Activated T-cell treated with anti-CD3 and anti-CD28 coated beads, Interleukin-2, amount 50 U/mL, for 48 hours (primary cell): ENCODE data around the gene GRID1.

Experiments used
- DNase-seq, 2 experiments: peaks; one replicate each; pipeline ENCODE4 v3.0.0-alpha.2; 2020

GRID1 gene

DNA sequence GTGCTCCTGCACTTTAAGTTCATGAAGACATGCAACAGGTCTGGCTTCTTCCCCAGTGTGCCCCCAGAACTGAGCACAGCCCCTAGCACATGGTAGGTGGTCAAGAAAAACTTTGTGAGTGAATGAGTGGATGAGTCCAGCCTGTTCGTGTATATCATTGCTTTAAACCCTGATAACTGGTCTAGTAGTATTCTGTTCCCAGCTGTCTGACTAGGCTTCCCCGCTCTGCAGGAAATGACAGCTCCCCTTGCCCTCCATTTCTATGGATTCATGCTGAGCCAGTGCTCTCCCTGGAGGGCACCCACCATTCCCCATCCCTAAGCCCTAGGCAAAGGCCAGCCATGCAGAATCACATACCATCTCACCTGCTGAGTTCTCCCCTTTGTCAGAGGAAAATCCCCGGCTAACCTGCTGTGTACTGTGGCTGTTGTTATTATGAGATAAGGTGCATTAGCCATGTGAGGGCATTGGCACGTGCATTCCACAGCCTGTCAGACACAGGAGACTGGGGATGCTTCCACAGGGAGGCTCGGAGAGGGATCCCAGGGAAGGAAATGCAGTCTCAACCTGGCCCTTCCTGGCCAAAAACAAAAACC is 698.9 kb downstream of the GRID1 start:
- DNase-seq, result no peak

DNA sequence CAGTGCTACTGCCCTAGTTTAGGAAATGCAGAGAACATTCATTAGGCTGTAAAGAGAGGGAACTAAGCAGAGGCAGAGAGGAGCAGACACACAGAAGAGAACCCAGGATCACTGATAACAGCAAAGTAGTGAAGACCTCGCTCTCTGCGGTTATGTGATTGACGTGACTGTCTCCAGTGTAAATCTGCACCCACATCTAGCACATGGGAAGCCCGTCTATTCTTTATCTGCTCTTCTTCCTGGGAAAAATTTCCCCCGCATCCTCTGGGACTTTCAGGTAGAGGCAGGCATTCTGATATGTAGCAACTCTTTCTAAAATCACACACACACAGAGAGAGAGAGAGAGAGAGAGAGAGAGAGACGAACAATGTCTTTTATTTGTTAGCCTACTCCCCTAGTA is 699.6 kb downstream of the GRID1 start:
- DNase-seq, result no peak

GRCh38 chr10:85666102-85666501 is 700.5 kb downstream of the GRID1 start:
- no peak for DNase-seq

GRCh38 chr10:85665681-85666080 is 700.9 kb downstream of the GRID1 start:
- DNase-seq, result no peak

GRCh38 chr10:85665078-85665477 is 701.5 kb downstream of the GRID1 start:
- no peak for DNase-seq

DNA sequence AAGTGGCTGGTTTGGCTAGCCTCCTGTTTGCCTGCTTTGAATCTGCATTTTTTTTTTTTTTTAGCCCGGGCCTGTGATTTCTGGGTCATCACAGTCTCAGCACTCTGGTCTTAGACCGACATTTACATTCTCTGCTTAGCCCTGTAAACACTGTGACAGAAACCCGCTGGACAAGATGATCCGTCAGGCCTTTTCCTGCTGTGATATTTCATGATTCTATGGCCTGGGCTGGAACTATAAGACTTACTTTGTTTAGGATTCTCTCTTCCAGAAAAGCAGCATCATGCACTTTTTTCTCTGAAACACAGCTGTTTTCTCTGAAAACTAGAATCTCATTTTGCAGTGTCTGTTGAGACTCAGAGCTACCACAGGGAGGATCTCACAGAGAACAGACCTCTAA is 705.5 kb downstream of the GRID1 start:
- DNase-seq, result no peak

DNA sequence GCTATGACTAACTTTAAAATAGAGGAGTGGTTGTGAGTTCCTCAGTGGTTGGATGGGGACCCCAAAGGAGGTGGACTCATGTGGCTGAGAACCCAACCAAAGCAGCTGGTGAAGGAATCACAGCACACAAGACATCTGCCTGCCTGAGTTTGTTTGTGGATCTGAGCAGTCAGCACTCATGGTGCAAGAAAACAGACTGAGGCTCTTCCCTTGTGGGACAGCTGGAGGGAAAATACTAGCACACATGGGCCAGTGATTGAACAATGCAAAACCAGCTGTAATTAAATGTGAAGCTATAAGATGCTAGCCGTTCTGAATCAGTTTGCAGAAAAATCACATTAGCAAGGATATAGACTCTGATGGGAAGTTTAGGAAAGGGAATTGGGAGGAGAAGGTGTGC is 707.3 kb downstream of the GRID1 start:
- DNase-seq, result no peak

DNA sequence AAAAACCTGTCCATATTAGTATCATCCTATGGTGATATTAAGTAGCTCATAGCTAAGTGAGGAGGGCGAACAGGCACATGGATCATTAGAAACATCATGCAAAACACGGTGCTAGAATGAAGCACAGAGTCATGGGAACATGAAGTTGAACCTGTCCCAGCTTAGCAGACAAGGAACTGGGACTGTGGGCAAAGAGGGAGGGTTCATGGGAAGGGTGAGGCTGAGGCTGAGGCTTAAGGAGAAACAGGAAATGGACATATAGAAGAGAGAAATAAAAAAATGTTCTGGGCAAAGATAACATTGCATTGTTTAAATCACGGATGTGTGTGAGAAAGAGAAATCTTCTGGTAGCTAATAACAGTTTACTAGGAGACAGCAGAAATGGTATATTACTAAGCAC is 708.1 kb downstream of the GRID1 start:
- DNase-seq, result no peak

DNA sequence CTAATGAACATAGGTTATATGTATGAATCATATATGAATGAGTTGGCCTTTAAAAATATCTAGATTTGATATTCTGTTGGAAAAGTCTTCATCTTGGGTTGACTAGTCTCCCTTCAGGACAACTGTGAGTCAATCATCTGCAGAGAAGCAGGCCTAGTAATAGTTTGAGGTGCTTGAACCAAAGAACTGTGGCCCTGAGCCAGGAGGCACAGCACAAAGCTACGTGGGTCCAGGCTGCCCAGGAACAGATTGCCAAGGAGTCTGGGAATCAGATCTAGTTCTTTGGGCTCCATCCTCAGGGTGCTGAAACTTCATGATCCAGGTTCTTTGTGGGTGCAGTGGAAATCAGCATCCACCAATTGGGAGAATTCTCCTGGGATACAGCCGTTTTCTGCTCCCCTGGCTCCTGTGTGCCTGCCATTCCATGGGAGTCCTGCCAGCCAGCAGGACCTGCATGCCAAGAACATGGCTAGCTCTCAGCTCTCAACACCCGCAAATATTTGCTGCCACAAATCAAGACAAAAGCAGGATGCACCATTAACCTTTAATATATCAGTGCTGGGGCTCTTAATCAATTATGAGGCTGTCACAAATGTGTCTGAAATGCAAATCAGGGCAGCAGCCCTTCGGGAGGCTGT is 709.0 kb downstream of the GRID1 start:
- DNase-seq, result no peak

DNA sequence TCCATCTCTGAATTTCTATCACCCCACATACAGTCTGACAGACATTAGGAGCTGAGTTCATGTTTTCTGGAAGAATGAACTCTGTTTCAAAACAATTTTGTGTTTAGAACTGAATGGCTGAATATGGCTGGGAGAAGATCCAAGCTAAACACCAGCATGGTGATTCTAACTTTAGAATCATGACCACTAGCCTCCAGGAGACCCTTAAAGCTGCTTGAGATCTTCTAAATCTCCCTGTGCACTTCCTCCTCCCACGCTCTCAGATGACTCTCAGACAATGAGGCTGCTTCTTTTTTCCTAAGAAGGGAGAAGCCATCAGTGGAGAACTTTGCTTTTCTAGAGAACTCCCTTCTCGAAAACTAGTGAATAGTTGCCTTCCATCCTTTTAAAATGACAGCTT is 711.2 kb downstream of the GRID1 start:
- no peak for DNase-seq

- no peak for DNase-seq
These were observed 715.1 kb downstream of the GRID1 start for GRCh38 chr10:85651497-85651882.

DNA sequence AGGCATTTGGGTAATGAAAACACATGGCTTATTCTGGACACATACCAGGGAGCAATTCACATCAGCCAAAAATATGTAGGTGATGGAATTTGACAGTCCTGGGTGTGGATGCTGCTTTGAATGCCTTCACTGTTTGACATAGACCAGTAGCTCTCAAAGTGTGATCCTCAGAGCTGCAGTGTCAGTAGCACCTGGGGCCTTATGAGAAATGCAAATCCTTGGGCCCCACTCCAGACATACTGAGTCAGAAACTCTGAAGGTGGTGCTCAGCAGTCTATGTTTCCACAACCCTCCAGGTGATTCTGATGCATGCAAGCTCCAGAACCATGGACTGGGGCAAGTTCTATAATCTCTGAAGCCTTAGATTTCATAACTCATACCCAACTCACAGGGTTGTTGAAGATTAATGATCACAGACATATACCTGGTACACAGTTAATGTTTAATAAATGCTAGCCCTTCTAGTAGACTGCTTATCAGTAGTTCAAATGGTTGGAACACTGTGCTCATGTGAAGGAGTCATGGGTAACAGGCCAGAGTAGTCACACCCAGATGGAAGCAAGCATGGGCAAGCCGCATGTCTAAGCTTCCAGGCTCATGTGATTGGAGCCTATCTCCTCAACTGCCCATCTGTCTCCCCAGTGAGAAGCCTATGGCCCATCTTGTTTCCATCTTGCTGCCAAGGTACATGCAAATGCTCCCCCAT is 715.7 kb downstream of the GRID1 start:
- DNase-seq, result no peak

DNA sequence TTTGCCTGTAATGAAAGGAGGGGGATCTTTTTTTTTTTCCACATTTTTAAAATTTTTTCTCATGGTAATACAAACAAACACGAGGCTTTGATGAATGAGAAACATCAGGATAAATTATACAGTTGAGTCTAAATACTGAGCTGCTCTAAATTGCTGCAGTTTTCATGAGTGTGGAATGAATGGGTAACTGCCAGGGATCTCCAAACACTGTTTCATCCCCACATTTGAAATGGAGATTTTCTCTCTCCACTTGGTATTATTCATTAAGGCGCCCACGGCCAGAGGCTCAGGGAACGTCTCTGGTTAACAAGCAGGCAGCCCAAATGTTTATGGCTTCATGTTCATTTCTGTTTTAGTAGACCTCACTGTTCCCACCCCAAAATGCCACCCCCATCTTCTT is 717.1 kb downstream of the GRID1 start:
- DNase-seq, result no peak

DNA sequence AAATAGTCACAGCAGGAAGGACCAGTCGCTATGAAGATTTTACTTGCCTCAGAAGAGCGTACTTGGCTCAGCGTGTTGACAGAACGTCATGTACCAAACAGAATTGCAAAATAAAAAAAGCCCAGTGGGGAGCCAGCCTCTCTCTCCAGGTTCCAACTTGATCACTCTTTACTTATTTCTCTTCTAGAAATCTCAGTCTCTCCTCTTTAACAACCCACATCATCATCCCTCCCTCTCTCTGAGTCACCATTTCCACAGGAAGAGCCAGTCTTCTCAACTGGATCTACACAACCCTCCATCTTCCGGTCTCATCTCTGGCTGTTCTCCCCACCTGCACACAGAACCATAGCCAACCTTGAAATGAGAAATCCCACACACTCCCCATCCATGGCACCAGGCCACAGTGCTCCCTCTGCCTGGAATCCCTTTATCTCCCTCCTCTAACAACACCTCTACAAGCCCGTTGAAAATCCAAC is 718.3 kb downstream of the GRID1 start:
- DNase-seq, result no peak

DNA sequence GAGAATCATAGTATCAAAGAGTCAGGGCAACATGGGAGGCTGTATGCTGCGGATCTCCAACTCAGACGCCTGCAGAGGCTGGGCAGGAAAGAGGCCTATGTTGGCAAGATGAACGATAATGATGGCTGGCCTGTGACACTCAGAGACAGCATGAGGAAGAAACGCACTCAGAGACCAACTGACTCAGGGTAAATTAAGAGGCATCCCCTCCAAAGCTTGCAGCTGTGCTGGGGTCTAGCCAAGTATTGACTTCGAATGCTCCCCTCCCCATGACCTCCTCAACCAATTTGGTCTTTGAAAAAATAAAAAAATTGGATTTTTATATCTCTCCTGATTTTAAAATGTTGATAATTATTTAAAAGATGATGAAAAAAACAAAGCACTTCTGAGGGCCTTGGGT is 718.9 kb downstream of the GRID1 start:
- no peak for DNase-seq

GRCh38 chr10:85645926-85646711 is 720.5 kb downstream of the GRID1 start:
- no peak for DNase-seq

GRCh38 chr10:85645053-85645452 is 721.5 kb downstream of the GRID1 start:
- no peak for DNase-seq

- no peak for DNase-seq
These were observed 722.6 kb downstream of the GRID1 start for GRCh38 chr10:85643845-85644525.

- no peak for DNase-seq
These were observed 723.3 kb downstream of the GRID1 start for GRCh38 chr10:85643171-85643844.

GRCh38 chr10:85642421-85643170 is 724.0 kb downstream of the GRID1 start:
- no peak for DNase-seq

DNA sequence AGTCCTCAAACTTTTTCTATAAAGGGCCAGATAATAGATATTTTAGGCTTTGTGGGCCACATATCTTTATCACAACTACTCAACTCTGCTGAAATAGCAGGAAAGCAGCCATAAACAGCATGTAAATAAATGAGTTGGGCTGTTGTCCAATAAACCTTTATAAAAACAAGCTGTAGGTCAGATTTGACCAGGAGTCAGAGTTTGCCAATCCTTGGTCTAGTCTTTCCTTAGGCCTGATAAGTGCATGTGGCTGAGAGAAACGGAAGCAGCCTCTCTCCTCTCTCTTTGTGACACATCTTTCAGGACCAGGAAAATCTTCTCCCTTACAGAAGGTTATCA is 724.5 kb downstream of the GRID1 start:
- no peak for DNase-seq
